DOHH2 (cell line): Measurements from ENCODE around the gene IFT122.

Experiments
- EZH2phosphoT487 ChIP-seq: fragments of 200-600 bp; sonication (generic); IDR thresholded peaks from 2 replicates; pipeline ENCODE4 v1.6.1; 2017; ENCODE audit warnings: borderline replicate concordance, mild to moderate bottlenecking, antibody characterized with exemption, low read length, moderate library complexity, mixed read lengths
- TF ChIP-seq, protein P1 (sequence below): fragments of 200-600 bp; sonication (generic); IDR thresholded peaks from one replicate; pipeline ENCODE4 v1.5.1; 2014; ENCODE audit warnings: antibody characterized with exemption, mild to moderate bottlenecking, low read depth, low read length; ENCODE audit not compliant: poor library complexity, severe bottlenecking

GRCh38 chr3:129445471-129445870 lies 5.4 kb downstream of the IFT122 start:
- TF ChIP-seq, protein P1, sequence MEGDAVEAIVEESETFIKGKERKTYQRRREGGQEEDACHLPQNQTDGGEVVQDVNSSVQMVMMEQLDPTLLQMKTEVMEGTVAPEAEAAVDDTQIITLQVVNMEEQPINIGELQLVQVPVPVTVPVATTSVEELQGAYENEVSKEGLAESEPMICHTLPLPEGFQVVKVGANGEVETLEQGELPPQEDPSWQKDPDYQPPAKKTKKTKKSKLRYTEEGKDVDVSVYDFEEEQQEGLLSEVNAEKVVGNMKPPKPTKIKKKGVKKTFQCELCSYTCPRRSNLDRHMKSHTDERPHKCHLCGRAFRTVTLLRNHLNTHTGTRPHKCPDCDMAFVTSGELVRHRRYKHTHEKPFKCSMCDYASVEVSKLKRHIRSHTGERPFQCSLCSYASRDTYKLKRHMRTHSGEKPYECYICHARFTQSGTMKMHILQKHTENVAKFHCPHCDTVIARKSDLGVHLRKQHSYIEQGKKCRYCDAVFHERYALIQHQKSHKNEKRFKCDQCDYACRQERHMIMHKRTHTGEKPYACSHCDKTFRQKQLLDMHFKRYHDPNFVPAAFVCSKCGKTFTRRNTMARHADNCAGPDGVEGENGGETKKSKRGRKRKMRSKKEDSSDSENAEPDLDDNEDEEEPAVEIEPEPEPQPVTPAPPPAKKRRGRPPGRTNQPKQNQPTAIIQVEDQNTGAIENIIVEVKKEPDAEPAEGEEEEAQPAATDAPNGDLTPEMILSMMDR = no peak
- TF ChIP-seq EZH2phosphoT487 = no peak
